Purkinje cell (primary cell): ENCODE data around the gene NAIF1. TPM values are rescaled to one million over a fixed set of nuclear protein-coding genes. Genes with fewer than 3 reads are reported as not detected.

Source experiments
- polyA plus RNA-seq: library from polyadenylated mRNA; unstranded; fragments of >200 nt; fragmentation: Nextera tagmentation; gene quantifications from 2 replicates; pipeline ENCODE4 v1.2.1, GENCODE V29; 2014

The NAIF1 gene, protein sequence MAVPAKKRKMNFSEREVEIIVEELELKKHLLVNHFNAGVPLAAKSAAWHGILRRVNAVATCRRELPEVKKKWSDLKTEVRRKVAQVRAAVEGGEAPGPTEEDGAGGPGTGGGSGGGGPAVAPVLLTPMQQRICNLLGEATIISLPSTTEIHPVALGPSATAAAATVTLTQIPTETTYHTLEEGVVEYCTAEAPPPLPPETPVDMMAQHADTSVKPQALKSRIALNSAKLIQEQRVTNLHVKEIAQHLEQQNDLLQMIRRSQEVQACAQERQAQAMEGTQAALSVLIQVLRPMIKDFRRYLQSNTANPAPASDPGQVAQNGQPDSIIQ
- polyA plus RNA-seq = 2.3 and 4.7 TPM in 2 replicates

DNA sequence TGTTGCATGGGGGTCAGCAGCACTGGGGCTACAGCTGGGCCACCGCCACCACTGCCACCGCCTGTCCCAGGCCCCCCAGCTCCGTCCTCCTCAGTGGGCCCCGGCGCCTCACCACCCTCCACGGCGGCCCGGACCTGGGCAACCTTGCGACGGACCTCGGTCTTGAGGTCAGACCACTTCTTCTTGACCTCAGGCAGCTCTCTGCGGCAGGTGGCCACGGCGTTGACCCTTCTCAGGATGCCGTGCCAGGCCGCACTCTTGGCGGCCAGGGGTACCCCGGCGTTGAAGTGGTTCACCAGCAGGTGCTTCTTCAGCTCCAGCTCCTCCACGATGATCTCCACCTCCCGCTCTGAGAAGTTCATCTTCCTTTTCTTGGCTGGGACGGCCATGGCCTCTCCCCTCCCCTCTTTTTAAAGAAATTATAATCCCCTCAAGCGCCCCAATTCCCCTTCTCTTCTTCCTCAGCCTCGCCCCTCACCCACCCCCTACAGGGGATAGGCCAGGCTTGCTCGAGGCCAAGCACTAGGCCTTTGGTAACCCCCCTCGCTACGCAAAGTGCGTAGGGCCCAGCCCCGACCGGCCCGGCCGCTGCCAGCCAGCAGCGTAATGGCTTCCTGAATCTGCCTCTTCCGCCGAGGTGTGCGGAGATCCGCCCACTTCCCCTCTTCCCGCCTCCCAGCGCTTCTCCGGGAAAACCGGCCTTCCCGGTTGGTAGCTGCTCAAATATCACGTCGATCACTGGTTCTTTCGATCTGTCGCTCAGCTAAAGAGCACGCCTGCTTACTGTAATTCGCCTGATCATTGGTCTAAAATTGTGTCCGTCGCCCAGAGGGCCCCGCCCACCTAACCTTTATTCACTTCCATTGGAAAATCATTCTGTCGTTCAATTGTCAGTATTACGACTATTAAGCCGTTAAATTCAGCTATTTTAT, at the start of gene NAIF1:
TSS of gene NAIF1 (minus strand) at position 608 of the 932 bp plus-strand sequence. CDS start at position 389, 219 bp downstream.

DNA sequence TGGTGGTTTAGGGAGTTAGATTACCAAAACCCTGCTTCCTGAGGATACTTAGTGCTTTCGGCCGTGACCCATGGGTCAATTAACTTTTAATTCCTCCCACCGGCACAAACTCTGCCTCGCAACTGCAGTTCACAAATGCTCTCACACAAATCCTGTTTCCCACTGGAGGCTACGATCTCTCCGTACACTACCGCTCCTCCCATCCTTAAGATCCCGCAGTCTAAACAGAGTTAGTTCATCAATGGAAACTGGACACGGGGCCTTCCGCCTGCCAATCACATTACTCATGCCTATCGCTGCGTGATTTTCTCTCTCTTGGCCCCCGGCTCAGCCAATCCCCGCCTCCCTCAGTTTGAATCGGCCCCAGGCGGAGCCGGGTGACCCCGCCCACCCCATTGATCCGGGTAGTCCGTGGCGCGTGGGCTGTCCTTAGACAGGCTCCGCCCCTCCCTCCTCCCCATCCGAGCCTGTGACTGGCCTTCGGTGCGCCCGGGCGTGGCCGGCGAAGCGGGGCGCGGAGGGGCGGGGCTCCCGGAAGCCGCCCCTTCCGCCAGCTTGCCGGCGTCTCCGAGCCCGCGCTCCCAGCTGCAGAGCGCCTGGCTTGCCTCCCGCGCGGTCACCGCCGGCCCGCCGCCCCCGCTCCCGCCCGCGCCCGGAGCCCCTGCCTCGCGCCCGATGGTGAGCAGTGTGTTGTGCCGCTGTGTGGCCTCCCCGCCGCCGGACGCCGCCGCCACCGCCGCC, 695 bp upstream of the NAIF1 start, which contains the start of gene SLC25A25:
TSS of gene SLC25A25 (plus strand) at position 588 of the 741 bp plus-strand sequence. CDS start at position 676, 88 bp downstream.

Other genes starting within 250 kb of the NAIF1 start
- gene ENG, start 212.7 kb downstream of the NAIF1 start, polyA plus RNA-seq = 0.08 TPM in 1 of 2 replicates, not detected in the other
- gene AK1, start 189.6 kb downstream of the NAIF1 start, polyA plus RNA-seq = 86.9 and 113 TPM in 2 replicates
- 2.7 and 6.1 TPM in 2 replicates for gene ST6GALNAC6, start 167.7 kb downstream of the NAIF1 start, polyA plus RNA-seq
- gene ST6GALNAC4, start 150.3 kb downstream of the NAIF1 start, polyA plus RNA-seq = 1.7 TPM in 2 replicates
- not detected in 2 replicates for gene PIP5KL1, start 136.5 kb downstream of the NAIF1 start, polyA plus RNA-seq
- 13.0 and 32.8 TPM in 2 replicates for gene DPM2, start 129.5 kb downstream of the NAIF1 start, polyA plus RNA-seq
- gene EEIG1, start 86.3 kb downstream of the NAIF1 start, polyA plus RNA-seq = 1.2 and 4.2 TPM in 2 replicates
- gene SLC25A25, start 912 bp upstream of the NAIF1 start, polyA plus RNA-seq = 5.9 and 7.0 TPM in 2 replicates
- 6.8 and 6.9 TPM in 2 replicates for gene PTGES2, start 60.4 kb upstream of the NAIF1 start, polyA plus RNA-seq
- not detected in 2 replicates for gene LCN2, start 82.1 kb upstream of the NAIF1 start, polyA plus RNA-seq
- 10.5 and 53.4 TPM in 2 replicates for gene BBLN, start 92.9 kb upstream of the NAIF1 start, polyA plus RNA-seq
- gene CIZ1, start 124.3 kb upstream of the NAIF1 start, polyA plus RNA-seq = 21.3 and 22.2 TPM in 2 replicates
- gene DNM1, start 136.1 kb upstream of the NAIF1 start, polyA plus RNA-seq = 35.0 and 55.1 TPM in 2 replicates
- 33.1 and 34.8 TPM in 2 replicates for gene GOLGA2, start 208.7 kb upstream of the NAIF1 start, polyA plus RNA-seq
- 31.8 and 33.4 TPM in 2 replicates for gene SWI5, start 209.0 kb upstream of the NAIF1 start, polyA plus RNA-seq